Stimulated activated CD8-positive, alpha-beta memory T cell treated with anti-CD3 and anti-CD28 coated beads, Interleukin-7, amount 100 ng/mL, for 4 hours (primary cell): Measurements from ENCODE around the gene TMPRSS11D.

ENCODE experiments used
- DNase-seq, 2 donors: peaks; one replicate each; pipeline ENCODE4 v3.0.0-alpha.2; 2020; ENCODE audit warnings: low read depth in 2 of 2

Gene TMPRSS11D

GRCh38 chr4:67886281-67886680, 2.5 kb upstream of the TMPRSS11D start:
- no peak for DNase-seq

DNA sequence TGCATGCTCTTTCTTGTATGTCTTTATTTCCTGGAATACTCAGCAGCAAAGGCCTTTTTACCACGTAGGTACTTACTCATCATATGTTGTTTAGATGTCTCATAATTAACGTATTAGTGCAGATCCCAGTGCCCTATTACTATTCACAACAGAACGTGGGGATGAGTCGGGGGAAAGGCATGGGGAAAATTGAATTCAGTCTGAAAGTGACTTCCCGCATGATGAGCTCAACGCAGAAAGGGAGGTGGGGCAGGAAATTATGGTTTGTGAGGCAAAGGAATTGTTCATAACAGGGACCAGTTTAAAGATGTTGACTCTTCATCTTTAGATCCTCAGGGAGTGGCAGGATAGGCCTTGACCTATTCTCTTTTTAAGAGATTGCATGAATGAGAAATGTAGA, 2.0 kb upstream of the TMPRSS11D start:
- DNase-seq, result no peak

- no peak for DNase-seq
These were observed 899 bp upstream of the TMPRSS11D start for GRCh38 chr4:67884701-67885100.

DNA sequence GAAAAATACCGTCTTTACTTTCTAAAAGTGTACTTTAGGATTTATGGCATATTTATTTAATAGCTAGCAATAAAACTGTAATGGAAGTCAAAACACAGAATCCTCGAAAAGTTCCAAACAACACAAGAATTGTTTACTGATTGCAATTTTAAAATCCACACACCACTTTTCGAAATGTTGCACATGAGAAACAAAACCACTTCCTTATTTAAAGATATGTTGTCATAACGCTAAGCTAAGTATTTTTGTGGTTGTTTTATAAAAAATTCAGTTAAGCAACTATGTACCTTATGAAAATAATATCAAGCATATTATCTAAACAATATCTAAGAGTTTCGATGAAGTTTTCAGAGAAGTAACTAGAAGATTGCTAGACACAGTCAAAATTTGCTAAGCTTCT, 344 bp downstream of the TMPRSS11D start:
- DNase-seq, result no peak

- no peak for DNase-seq
These were observed 2.8 kb downstream of the TMPRSS11D start for GRCh38 chr4:67880866-67881610.

DNA sequence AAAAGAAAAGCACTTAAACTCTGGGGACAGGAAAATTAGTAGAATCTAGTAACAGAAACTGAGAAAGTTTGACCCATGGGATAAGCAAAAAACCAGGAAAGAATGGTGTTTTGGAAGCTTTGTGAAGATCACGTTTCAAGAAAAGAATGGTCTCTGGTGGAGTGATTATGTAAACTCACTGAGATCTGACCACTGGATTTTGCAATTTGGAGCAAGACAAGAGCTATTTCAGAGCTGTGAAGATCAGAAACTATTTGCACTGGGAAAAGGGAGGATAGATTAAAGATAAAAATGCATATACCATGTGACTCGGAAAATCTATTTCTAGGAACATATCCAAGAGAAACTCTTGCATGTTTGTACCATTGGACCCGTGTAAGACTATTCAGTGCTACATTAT, 4.3 kb downstream of the TMPRSS11D start:
- no peak for DNase-seq

GRCh38 chr4:67877086-67877485, 6.7 kb downstream of the TMPRSS11D start:
- DNase-seq, result no peak

GRCh38 chr4:67874986-67875385, 8.8 kb downstream of the TMPRSS11D start:
- DNase-seq, result no peak

DNA sequence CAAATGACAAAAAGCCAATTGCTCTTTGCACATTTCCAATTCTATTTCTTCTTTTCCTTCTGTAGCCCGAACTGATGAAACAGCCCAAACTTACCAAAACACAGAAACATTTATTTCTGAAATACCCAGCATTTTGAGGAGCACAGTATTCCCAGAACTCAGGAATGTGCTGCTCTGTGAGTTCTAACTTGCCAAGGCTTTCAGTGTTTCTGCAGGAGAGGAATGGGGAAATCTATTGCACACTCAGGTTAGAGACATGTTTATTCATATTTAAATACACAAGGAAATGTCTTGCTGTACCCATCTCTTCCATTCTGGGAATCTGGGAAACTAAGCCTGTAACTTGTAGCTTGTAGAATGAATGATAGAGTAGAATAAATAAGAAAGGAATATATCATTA, 10.7 kb downstream of the TMPRSS11D start:
- no peak for DNase-seq

GRCh38 chr4:67871867-67872266, 11.9 kb downstream of the TMPRSS11D start:
- no peak for DNase-seq

GRCh38 chr4:67869580-67870190, 14.1 kb downstream of the TMPRSS11D start:
- DNase-seq, result no peak

- DNase-seq, result no peak
These were observed 22.3 kb downstream of the TMPRSS11D start for GRCh38 chr4:67861513-67861912.

DNA sequence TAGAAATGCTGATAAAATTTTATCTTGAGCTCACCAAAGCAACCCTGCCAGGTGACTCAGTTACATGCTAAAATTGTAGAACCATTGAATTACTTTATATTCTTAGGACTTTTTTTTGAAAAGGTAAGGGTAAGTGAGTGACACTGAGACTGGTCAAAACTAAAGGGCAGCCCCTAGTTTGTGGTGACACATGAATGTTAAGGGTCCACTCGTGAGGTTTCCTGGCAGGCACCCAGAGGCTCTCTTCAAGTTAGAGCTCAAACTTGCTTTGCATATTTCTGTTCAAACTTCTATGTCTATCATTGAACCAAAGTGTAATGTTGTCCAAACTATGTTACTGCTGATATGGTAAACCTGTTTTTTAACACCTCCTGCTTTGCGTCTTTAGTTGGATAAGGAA, 30.5 kb downstream of the TMPRSS11D start:
- no peak for DNase-seq

DNA sequence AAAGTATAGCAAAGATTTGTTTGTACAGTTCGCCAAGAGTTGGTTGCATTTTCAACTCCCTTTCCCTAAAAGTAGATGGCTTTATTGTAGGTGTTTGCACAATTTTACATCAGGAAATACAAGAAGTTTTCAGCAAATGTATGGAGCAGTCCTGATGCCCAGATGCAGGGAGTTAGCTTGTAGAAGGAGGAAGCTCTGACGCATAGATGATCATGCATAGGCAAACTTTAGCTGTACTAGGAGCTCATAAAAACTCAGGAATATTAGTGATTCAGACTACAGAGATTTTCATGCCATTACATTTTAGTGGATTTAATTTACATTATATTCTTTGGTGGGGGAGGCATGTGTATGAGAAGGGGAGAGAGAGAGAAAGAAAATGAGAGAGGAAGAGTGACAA, 62.9 kb downstream of the TMPRSS11D start:
- DNase-seq, result no peak

DNA sequence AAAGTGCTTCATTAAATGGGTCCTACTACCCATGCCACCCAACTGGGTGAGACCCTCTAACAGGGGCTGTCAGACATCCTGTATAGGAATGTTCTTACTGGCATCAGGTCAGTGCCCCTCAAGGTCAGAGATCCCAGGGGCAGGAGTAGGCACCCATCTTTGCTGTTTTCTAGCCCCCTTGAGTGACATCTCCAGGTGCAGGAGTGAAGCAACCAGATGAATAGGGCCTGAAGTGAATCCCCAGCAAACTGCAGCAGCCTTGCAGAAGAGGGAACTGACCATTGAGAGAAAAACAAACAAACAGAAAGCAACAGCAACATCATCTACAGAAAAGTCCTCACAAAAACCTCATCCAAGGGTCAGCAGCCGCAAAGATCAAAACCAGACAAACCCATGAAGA, 73.8 kb downstream of the TMPRSS11D start:
- no peak for DNase-seq

GRCh38 chr4:67809502-67809901, 74.3 kb downstream of the TMPRSS11D start:
- no peak for DNase-seq

DNA sequence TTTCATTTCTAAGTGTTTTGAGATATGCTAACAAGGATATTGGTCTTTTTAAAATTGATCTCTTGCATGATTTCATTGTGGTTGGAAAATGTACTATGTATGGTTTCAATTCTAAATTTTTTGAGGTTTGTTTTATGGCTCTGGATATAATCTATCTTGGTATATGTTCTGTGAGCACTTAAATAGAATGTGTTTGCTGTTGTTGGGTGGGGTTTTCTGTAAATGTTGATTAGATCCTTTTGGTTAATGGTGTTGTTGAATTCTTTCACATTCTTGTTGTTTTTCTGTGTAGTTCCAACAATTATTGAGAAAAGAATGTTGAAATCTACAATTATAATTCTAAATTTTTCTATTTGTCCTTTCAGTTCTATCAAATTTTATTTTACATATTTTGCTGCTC, 87.0 kb downstream of the TMPRSS11D start:
- no peak for DNase-seq

- DNase-seq, result no peak
These were observed 93.1 kb downstream of the TMPRSS11D start for GRCh38 chr4:67790721-67791120.

DNA sequence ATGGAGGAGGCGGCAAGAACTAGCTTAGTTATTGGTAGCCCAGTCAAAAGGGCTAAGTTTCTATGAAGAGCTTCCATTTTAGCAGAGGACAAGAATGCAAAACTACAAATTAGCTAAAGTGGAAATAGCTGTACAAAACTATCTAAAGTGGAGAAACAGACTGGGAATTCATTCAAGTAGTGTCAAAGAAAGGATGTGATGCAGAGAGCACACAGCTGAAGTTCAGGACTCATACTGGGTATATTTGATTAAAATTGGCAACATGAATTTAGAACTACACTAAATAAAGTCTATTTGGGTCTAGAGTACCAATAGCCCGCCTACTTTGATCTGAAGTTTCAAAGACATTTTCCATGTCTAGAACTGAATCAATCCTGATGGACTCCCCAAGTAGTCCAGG, 96.5 kb downstream of the TMPRSS11D start:
- DNase-seq, result no peak

GRCh38 chr4:67785528-67785927, 98.3 kb downstream of the TMPRSS11D start:
- DNase-seq, result no peak

DNA sequence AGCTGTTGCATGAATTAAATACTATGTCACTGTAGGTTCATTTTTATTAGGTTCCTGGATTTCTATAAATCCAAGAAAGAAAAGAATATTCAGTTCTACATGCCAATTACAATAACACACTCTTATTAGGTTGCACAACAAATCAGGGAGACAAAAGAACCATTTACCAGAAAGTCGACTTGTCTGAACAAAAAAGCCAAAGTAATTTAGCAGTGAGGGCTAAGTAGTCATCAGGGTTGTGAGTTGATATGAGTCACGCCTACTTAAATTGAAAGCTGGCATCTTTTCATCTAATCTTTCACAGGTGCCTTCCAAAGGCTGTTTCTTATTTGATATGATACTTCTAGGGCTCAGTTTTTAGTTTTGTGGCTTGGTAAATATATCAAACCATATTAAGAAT, 104.2 kb downstream of the TMPRSS11D start:
- DNase-seq, result no peak

GRCh38 chr4:67776746-67777145, 107.1 kb downstream of the TMPRSS11D start:
- no peak for DNase-seq
